Natural killer cell treated with Interleukin-12 subunit alpha and Interleukin-12 subunit beta and Interleukin-15 and Interleukin-18, amount 100 ng/mL, for 72 hours (primary cell): ENCODE results near the gene THRB. TPM values are rescaled to one million over a fixed set of nuclear protein-coding genes. Genes with fewer than 3 reads are reported as not detected.

Experiments used
- ATAC-seq, 2 donors: fragments of 150-1000 bp; cut with Tn5 transposase in 1 of 2; sonication (Bioruptor Pico), chemical (Tn5 transposase) in 1 of 2; 2 replicates each; pipeline ENCODE4 v1.10.0; 2021
- DNase-seq: peaks from one replicate; pipeline ENCODE4 v3.0.0; 2022; ENCODE audit warnings: low spot score
- H3K27ac Mint-ChIP-seq, 2 donors: 1 replicate in 1 of 2; 2 replicates in 1 of 2; pipeline ENCODE4 v1.8.0; 2022; ENCODE audit warnings: mixed read lengths in 2 of 2, mild to moderate bottlenecking in 1 of 2, moderate library complexity in 1 of 2
- H3K27me3 Mint-ChIP-seq, 2 donors: 1 replicate in 1 of 2; 2 replicates in 1 of 2; pipeline ENCODE4 v1.8.0; 2022; ENCODE audit warnings: mixed read lengths in 2 of 2
- H3K36me3 Mint-ChIP-seq: one replicate; pipeline ENCODE4 v1.8.0; 2022; ENCODE audit warnings: mixed read lengths
- H3K4me1 Mint-ChIP-seq, 2 donors: 1 replicate in 1 of 2; 2 replicates in 1 of 2; pipeline ENCODE4 v1.8.0; 2022; ENCODE audit warnings: low read depth in 2 of 2, mixed read lengths in 2 of 2, mild to moderate bottlenecking in 1 of 2
- H3K4me3 Mint-ChIP-seq: one replicate; pipeline ENCODE4 v1.8.0; 2022; ENCODE audit warnings: mixed read lengths
- H3K9me3 Mint-ChIP-seq: 2 replicates; pipeline ENCODE4 v1.8.0; 2022; ENCODE audit warnings: mixed read lengths
- total RNA-seq, 2 donors: library from RNA; stranded (reverse); gene quantifications; one replicate each; pipeline ENCODE4 v1.2.3, GENCODE V29; 2022

Gene THRB
- total RNA-seq, 2 donors from 2014 or later, result 0.22 TPM; not detected in 1

- Mint-ChIP-seq H3K4me1 (peaks cover 0 to 9% of the 10 kb centered on the region in 2 donors), H3K9me3 (peaks cover 3% of the 10 kb centered on the region)
Observed at GRCh38 chr3:24505691-24506550, 11.3 kb upstream of the THRB start.

DNA sequence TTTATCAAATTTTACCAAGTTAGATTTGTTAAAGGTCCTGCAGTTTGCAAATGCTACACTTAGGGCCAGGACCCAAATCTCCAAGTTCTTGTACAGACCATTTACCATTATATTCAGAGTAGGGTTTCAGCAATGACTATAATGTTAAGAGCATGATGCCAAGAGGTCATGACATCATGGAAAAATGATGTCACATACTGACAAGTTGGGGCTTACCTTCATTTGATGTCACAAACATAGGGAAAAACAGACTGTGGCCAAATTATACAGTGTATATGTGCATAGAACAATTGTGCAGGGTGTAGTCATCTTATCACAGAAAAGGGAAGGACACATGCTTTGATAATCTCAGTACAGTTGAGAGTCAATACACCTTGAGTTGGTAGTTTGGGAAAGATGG is 10.1 kb upstream of the THRB start:
- ATAC-seq, result no peak
- H3K4me1 Mint-ChIP-seq, result peaks cover 0 to 9% of the 10 kb centered on the region in 2 donors
- H3K9me3 Mint-ChIP-seq, result peaks cover 3% of the 10 kb centered on the region
- no peak overlapping the region for H3K4me3 Mint-ChIP-seq
- no peaks in the 10 kb centered on the region for H3K36me3 Mint-ChIP-seq
- DNase-seq, result no peak
- peaks cover 0 to 9% of the 10 kb centered on the region in 2 donors for H3K27me3 Mint-ChIP-seq
- H3K27ac Mint-ChIP-seq, result no peak overlapping the region

More at GRCh38 chr3:24505691-24506550, 11.3 kb upstream of the THRB start:
- H3K27ac Mint-ChIP-seq, result no peak overlapping the region
- H3K4me3 Mint-ChIP-seq, result no peak overlapping the region
- H3K27me3 Mint-ChIP-seq, result peaks cover 0 to 7% of the 10 kb centered on the region in 2 donors
- no peak for DNase-seq
- no peak for ATAC-seq
- no peaks in the 10 kb centered on the region for H3K36me3 Mint-ChIP-seq

DNA sequence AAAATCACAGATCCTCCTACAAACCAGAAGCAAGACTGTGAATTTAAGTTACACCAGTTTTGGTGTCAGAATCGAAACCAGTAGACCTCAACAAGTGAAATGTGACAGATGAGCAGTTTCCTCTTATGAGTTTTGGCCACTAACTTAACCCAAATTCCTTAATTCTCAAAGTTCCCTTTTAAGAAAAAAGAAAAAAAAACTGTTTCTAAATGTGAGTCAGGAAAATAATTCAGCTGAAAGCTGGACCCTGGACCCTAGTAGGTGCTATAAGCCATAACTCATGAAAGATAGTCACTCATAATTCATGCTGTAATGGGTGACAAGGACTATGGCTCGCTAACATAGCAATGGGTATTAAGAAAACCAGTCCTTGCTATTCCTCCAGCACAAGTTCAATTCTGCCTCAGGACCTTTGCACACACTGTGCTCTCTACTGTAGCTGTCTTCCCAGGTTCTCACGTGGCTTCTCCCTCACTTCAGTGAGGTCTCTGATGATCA is 9.0 kb upstream of the THRB start:
- peaks cover 0 to 9% of the 10 kb centered on the region in 2 donors for H3K4me1 Mint-ChIP-seq
- no peak for ATAC-seq
- no peak overlapping the region for H3K4me3 Mint-ChIP-seq

DNA sequence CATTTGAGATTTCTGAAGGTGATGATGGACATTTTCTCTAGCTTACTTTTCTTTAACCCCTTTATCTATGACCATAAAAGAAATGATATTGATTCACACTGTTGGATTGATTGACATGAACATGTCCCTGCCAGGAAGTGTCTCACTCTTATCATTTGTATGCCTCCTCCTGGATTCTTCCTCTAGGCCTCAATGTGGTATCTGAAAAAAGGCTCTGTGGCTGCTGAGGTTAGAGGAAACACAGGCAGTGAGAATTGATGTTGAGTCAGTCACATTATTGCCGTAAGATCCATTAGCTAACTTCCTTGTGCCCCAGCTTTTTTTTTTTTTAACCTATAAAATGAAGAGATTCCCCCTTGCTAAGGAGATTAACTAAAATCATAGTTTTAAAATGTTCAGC is 8.0 kb upstream of the THRB start:
- DNase-seq, result no peak
- Mint-ChIP-seq H3K4me1 (peaks cover 0 to 9% of the 10 kb centered on the region in 2 donors), H3K4me3 (no peak overlapping the region), H3K27ac (no peak overlapping the region), H3K9me3 (peaks cover 3% of the 10 kb centered on the region), H3K27me3 (peaks cover 0 to 15% of the 10 kb centered on the region in 2 donors), H3K36me3 (no peaks in the 10 kb centered on the region)
- ATAC-seq, result no peak

More for the DNA sequence above, 9.0 kb upstream of the THRB start:
- Mint-ChIP-seq H3K9me3 (peaks cover 3% of the 10 kb centered on the region), H3K27me3 (peaks cover 0 to 10% of the 10 kb centered on the region in 2 donors), H3K27ac (no peak overlapping the region), H3K36me3 (no peaks in the 10 kb centered on the region)
- no peak for DNase-seq

- ATAC-seq (no peak), DNase-seq (no peak)
- no peak overlapping the region for H3K27ac Mint-ChIP-seq
- no peak overlapping the region for H3K4me3 Mint-ChIP-seq
- peaks cover 3% of the 10 kb centered on the region for H3K9me3 Mint-ChIP-seq
- H3K4me1 Mint-ChIP-seq, result peaks cover 0 to 9% of the 10 kb centered on the region in 2 donors
- H3K27me3 Mint-ChIP-seq, result peaks cover 5 to 26% of the 10 kb centered on the region in 2 donors
- H3K36me3 Mint-ChIP-seq, result no peaks in the 10 kb centered on the region
Observed at GRCh38 chr3:24500806-24501205, 6.2 kb upstream of the THRB start.

DNA sequence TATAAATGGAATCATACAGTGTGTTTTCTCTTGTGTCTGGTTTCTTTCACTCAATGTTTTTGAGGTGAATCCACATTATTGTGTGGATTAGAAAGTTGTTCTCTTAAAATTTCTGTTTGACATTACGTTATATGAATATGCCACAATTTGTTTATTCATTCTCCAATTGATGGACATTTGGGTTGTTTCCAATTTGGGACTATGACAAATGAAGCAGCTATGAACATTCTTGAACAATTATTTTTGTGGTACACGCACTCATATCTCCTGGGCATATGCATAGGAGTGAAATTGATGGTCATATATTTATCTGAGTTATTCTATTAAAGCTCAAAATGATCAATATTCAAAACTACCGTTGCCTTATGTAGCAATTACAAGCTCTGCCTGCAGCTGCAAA is 5.3 kb upstream of the THRB start:
- Mint-ChIP-seq H3K27me3 (peaks cover 7 to 30% of the 10 kb centered on the region in 2 donors), H3K4me1 (peaks cover 0 to 11% of the 10 kb centered on the region in 2 donors), H3K27ac (no peak overlapping the region), H3K4me3 (no peak overlapping the region), H3K36me3 (no peaks in the 10 kb centered on the region), H3K9me3 (peaks cover 2% of the 10 kb centered on the region)
- DNase-seq (no peak), ATAC-seq (no peak)

DNA sequence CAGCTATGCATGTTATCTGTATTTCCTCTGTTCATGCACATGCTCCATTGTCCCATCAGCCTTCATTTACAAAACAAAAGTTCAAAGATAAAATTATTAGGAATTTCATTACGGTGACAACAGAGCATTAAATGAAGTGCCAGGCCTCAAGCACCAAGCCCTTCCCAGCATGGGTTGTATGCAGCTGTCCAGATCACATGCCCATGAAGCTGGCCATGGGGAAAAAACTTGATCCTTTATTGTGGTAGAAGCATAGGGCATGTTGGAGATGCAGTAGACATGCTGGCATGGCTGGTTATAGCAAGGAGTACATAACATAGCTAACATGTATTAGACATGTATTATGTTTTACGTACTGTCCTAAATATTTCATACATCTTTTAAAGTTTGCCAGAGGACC is 4.1 kb upstream of the THRB start:
- Mint-ChIP-seq H3K4me3 (no peak overlapping the region), H3K36me3 (no peaks in the 10 kb centered on the region), H3K4me1 (peaks cover 0 to 9% of the 10 kb centered on the region in 2 donors), H3K27ac (no peak overlapping the region), H3K27me3 (peaks cover 7 to 26% of the 10 kb centered on the region in 2 donors), H3K9me3 (no peaks in the 10 kb centered on the region)
- DNase-seq (no peak), ATAC-seq (no peak)

DNA sequence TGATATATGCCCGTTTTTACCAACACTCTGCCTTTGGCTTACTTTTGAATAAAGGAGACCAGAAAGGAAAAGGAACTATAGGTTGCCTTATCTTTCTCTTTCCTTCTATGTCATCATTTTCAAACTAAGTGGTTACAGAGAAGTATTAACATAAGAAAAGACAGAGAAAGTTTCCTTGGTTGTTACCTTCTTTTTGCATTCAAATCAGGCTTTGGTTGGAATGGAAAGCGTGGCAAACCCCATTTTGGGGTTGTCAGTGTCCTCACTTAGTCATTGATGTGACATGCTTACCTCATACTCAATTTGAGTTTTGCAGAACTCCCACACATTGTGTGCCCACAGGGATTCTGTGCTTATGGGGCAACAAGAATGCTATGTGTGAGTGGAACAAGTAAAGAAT is 3.7 kb upstream of the THRB start:
- DNase-seq, result no peak
- peaks cover 0 to 8% of the 10 kb centered on the region in 2 donors for H3K4me1 Mint-ChIP-seq
- no peak overlapping the region for H3K4me3 Mint-ChIP-seq
- H3K9me3 Mint-ChIP-seq, result no peaks in the 10 kb centered on the region
- H3K27ac Mint-ChIP-seq, result no peak overlapping the region
- peak in 1 of 2 donors; percentile 61 for ATAC-seq
- no peaks in the 10 kb centered on the region for H3K36me3 Mint-ChIP-seq
- H3K27me3 Mint-ChIP-seq, result peaks cover 7 to 28% of the 10 kb centered on the region in 2 donors

GRCh38 chr3:24497942-24498341 is 3.3 kb upstream of the THRB start:
- no peaks in the 10 kb centered on the region for H3K9me3 Mint-ChIP-seq
- H3K4me1 Mint-ChIP-seq, result peaks cover 0 to 4% of the 10 kb centered on the region in 2 donors
- ATAC-seq (no peak), DNase-seq (no peak)
- H3K36me3 Mint-ChIP-seq, result no peaks in the 10 kb centered on the region
- no peak overlapping the region for H3K4me3 Mint-ChIP-seq
- H3K27me3 Mint-ChIP-seq, result peaks cover 7 to 28% of the 10 kb centered on the region in 2 donors
- no peak overlapping the region for H3K27ac Mint-ChIP-seq

DNA sequence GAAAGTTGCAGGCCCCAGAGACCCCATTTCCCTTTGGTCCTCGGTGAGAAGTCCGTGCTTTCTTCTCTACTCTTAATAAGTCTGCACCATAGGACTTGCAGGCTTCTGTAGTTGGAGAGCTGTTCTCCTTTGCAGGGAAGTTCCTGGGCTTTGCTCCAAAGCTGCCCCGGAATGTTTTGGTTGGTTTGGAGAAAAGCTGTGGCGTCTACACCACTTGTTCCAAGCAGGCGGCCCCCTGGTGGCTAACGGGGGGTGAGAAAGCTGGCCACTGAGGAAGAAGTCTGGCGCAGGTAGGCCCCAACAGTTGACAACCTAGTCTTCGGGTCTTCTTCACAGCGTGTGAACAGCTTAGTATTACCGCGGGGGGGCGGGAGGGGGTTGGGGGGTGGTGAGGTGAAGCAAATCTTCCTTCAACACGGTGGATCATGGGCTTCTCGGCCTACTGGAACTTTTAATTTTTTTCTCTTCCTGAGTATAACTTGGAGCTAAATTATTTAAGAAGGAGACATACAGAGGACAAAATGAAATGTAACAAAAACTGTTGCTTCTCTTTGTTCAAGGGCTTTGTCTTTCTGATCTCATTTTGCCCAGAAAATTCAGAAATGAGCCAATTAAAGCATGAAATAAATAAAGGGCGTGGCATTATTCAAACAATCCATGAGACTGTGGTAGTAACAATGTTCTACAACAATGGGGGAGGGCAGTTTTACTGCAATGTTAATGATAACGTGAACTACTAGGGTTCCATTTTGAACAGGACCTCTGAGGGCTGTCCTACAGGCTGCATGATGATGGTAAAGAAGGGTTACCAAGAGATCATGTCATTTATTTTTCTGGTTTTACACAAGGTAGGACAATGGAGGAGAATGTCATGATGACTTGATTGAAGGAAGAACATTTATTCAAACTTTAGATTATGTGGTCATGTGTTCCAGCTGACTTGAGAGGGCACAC is 2.2 kb upstream of the THRB start:
- Mint-ChIP-seq H3K4me3 (no peak overlapping the region), H3K4me1 (peaks cover 0 to 2% of the 10 kb centered on the region in 2 donors), H3K9me3 (peaks cover 3% of the 10 kb centered on the region), H3K27ac (no peak overlapping the region), H3K36me3 (peaks cover 3% of the 10 kb centered on the region), H3K27me3 (peaks cover 15 to 34% of the 10 kb centered on the region in 2 donors)
- ATAC-seq (no peak), DNase-seq (no peak)

- ATAC-seq, result peak in 1 of 2 donors; percentile 20
- H3K4me3 Mint-ChIP-seq, result no peak overlapping the region
Observed at GRCh38 chr3:24495326-24495994, 810 bp upstream of the THRB start.

GRCh38 chr3:24493746-24494617 is 668 bp downstream of the THRB start:
- peaks cover 4% of the 10 kb centered on the region for H3K36me3 Mint-ChIP-seq
- ATAC-seq, result no peak
- H3K9me3 Mint-ChIP-seq, result peaks cover 6% of the 10 kb centered on the region
- peaks cover 25 to 38% of the 10 kb centered on the region in 2 donors for H3K27me3 Mint-ChIP-seq
- H3K27ac Mint-ChIP-seq, result no peak overlapping the region
- peaks cover 0 to 2% of the 10 kb centered on the region in 2 donors for H3K4me1 Mint-ChIP-seq
- no peak overlapping the region for H3K4me3 Mint-ChIP-seq
- no peak for DNase-seq

More at GRCh38 chr3:24495326-24495994, 810 bp upstream of the THRB start:
- H3K36me3 Mint-ChIP-seq, result peaks cover 4% of the 10 kb centered on the region
- H3K27ac Mint-ChIP-seq, result no peak overlapping the region
- peaks cover 6% of the 10 kb centered on the region for H3K9me3 Mint-ChIP-seq
- H3K27me3 Mint-ChIP-seq, result peaks cover 25 to 40% of the 10 kb centered on the region in 2 donors
- no peak for DNase-seq
- H3K4me1 Mint-ChIP-seq, result peaks cover 0 to 2% of the 10 kb centered on the region in 2 donors
